HepG2 (cell line): Measurements from ENCODE around the gene ERBB4. TPM values are rescaled to one million over a fixed set of nuclear protein-coding genes. Genes with fewer than 3 reads are reported as not detected.

ENCODE experiments used
- ATAC-seq: fragments of 200-7000 bp; cut with Tn5 transposase; 3 replicates; pipeline ENCODE4 v1.9.1; 2020; ENCODE audit warnings: mild to moderate bottlenecking, moderate library complexity
- BruUV-seq: library from RNA; stranded (reverse); fragments of 400-500 nt; replicated peaks from 2 replicates; lab custom pipeline; 2021; lab: Mats Ljungman, UMichigan
- CTCF ChIA-PET: fragments of 300-600 bp; formaldehyde crosslinking; extraction: SDS; loops from one replicate; lab custom pipeline; 2021; ENCODE audit warnings: low total read pairs, inconsistent platforms, low intra/inter-chr PET ratio; lab: Yijun Ruan, JAX
- POLR2A ChIA-PET: fragments of 350-600 bp; sonication (Branson Sonifier 250); formaldehyde crosslinking; loops from one replicate; lab custom pipeline; 2020; ENCODE audit warnings: antibody characterized with exemption, inconsistent platforms; lab: Yijun Ruan, JAX
- DNase-seq: peaks from one replicate; pipeline ENCODE4 v3.0.0-alpha.2; 2015; ENCODE audit warnings: low spot score
- FAIRE-seq: peaks from 3 replicates; lab custom pipeline; 2011; peaks lifted over from hg19 to GRCh38; lab: Jason Lieb, UNC
- H2AFZ ChIP-seq: one replicate; pipeline ENCODE4 v1.6.1; 2011; ENCODE audit warnings: low read length, inconsistent platforms
- H3K27ac ChIP-seq: fragments of 300-600 bp; 3 replicates; pipeline ENCODE4 v1.8.0; 2011; ENCODE audit warnings: mixed run types, mild to moderate bottlenecking, mixed read lengths, low read length, inconsistent platforms; ENCODE audit not compliant: insufficient read depth; ENCODE audit errors: extremely low read length
- H3K27me3 ChIP-seq, 2 experiments: fragments of 200-600 bp in 1 of 2; 2 replicates in 1 of 2; 3 replicates in 1 of 2; pipeline versions ENCODE4 v1.6.0 to v1.8.0; 2011; ENCODE audit warnings: low read length in 2 of 2, mild to moderate bottlenecking in 2 of 2, moderate library complexity in 2 of 2, inconsistent platforms in 1 of 2; ENCODE audit not compliant: insufficient read depth in 2 of 2, control insufficient read depth in 1 of 2
- H3K36me3 ChIP-seq, 2 experiments: fragments of 200-600 bp in 1 of 2; replicated peaks in 1 of 2; 2 replicates in 1 of 2; 3 replicates in 1 of 2; pipeline versions ENCODE4 v1.5.1 to v1.8.0; 2011; ENCODE audit warnings: low read length in 2 of 2, inconsistent platforms in 1 of 2; ENCODE audit not compliant: insufficient read depth in 2 of 2, control insufficient read depth in 1 of 2
- H3K4me1 ChIP-seq: 2 replicates; pipeline ENCODE4 v1.5.1; 2012; ENCODE audit warnings: low read length, inconsistent platforms; ENCODE audit not compliant: insufficient read depth
- H3K4me2 ChIP-seq: 2 replicates; pipeline ENCODE4 v1.6.0; 2011; ENCODE audit warnings: low read depth, low read length, inconsistent platforms
- H3K4me3 ChIP-seq, 3 experiments: fragments of 200-600 bp in 1 of 3; sonication (generic), shearing (Covaris generic) in 1 of 3; replicated peaks in 1 of 3; 2 replicates each; pipeline ENCODE4 v1.5.1; 2011 to 2016; ENCODE audit warnings: low read length in 3 of 3, inconsistent platforms in 2 of 3, low read depth in 2 of 3, mild to moderate bottlenecking in 2 of 3, control low read depth in 1 of 3, mixed read lengths in 1 of 3; ENCODE audit not compliant: insufficient read depth in 1 of 3
- H3K79me2 ChIP-seq: one replicate; pipeline ENCODE4 v1.6.1; 2011; ENCODE audit warnings: low read length, inconsistent platforms; ENCODE audit not compliant: insufficient read depth
- H3K9ac ChIP-seq: 2 replicates; pipeline ENCODE4 v1.6.0; 2011; ENCODE audit warnings: mild to moderate bottlenecking, low read depth, low read length, inconsistent platforms; ENCODE audit not compliant: insufficient read depth
- H3K9me3 ChIP-seq: 2 replicates; pipeline ENCODE4 v1.5.1; 2012; ENCODE audit warnings: mild to moderate bottlenecking, low read length
- H4K20me1 ChIP-seq: 2 replicates; pipeline ENCODE4 v1.6.0; 2011; ENCODE audit warnings: inconsistent platforms, mild to moderate bottlenecking, low read length, moderate library complexity; ENCODE audit not compliant: insufficient read depth
- ARNT ChIP-seq: fragments of 450-650 bp; IDR thresholded peaks from 2 replicates; pipeline ENCODE4 v1.6.1; 2017
- ATF5 ChIP-seq: sonication (generic); formaldehyde crosslinking; IDR thresholded peaks from 2 replicates; pipeline ENCODE4 v1.4.0; 2020; ENCODE audit warnings: mild to moderate bottlenecking, low read depth, missing genetic modification reagents
- ATF6 ChIP-seq: sonication (generic); formaldehyde crosslinking; conservative IDR thresholded peaks from 2 replicates; pipeline ENCODE4 v1.4.0; 2020; ENCODE audit warnings: missing genetic modification reagents
- ATRX ChIP-seq: sonication (generic); formaldehyde crosslinking; IDR thresholded peaks from 2 replicates; pipeline ENCODE4 v1.4.0; 2020; ENCODE audit warnings: missing genetic modification reagents, borderline replicate concordance
- KMT2A ChIP-seq: sonication (generic); formaldehyde crosslinking; IDR thresholded peaks from 2 replicates; pipeline ENCODE4 v1.4.0; 2020; ENCODE audit warnings: missing genetic modification reagents
- NFYC ChIP-seq: IDR thresholded peaks from 2 replicates; pipeline ENCODE4 v1.6.1; 2016; ENCODE audit warnings: missing genetic modification reagents, missing compliant biosample characterization
- RFX5 ChIP-seq: IDR thresholded peaks from 2 replicates; pipeline ENCODE4 v1.6.1; 2011; ENCODE audit warnings: low read depth, low read length, improper control_type of control experiment
- SOX13 ChIP-seq, 3 experiments: fragments of 450-650 bp in 1 of 3; sonication (generic) in 1 of 3; formaldehyde crosslinking in 1 of 3; IDR thresholded peaks in 2 of 3; conservative IDR thresholded peaks in 1 of 3; 2 replicates each; pipeline versions ENCODE4 v1.5.0 to v1.6.1; 2016 to 2020; ENCODE audit warnings: antibody characterized with exemption in 1 of 3, mild to moderate bottlenecking in 1 of 3, missing compliant biosample characterization in 1 of 3, missing genetic modification reagents in 1 of 3, moderate library complexity in 1 of 3
- SPEN ChIP-seq: sonication (generic); formaldehyde crosslinking; IDR thresholded peaks from 2 replicates; pipeline ENCODE4 v1.5.1; 2020; ENCODE audit warnings: low read depth, mild to moderate bottlenecking, missing genetic modification reagents
- STAT5B ChIP-seq: sonication (generic); formaldehyde crosslinking; IDR thresholded peaks from 2 replicates; pipeline ENCODE4 v1.4.0; 2020; ENCODE audit warnings: missing genetic modification reagents
- TBX3 ChIP-seq: fragments of 450-650 bp; IDR thresholded peaks from 2 replicates; pipeline ENCODE4 v1.6.1; 2017; ENCODE audit warnings: antibody characterized with exemption, mild to moderate bottlenecking, inconsistent platforms, borderline replicate concordance
- YY1 ChIP-seq: IDR thresholded peaks from 2 replicates; pipeline ENCODE4 v1.6.1; 2011; ENCODE audit warnings: low read length, low read depth, moderate library complexity, mild to moderate bottlenecking; ENCODE audit not compliant: insufficient read depth, insufficient replicate concordance
- ZNF260 ChIP-seq: sonication (generic); formaldehyde crosslinking; IDR thresholded peaks from 2 replicates; pipeline ENCODE4 v1.4.0; 2020; ENCODE audit warnings: missing genetic modification reagents, low read depth, mild to moderate bottlenecking, borderline replicate concordance
- ZNF432 ChIP-seq: sonication (generic); formaldehyde crosslinking; IDR thresholded peaks from 2 replicates; pipeline ENCODE4 v1.5.0; 2020; ENCODE audit warnings: missing genetic modification reagents, mild to moderate bottlenecking, borderline replicate concordance
- WGBS: methylation state at CpG from one replicate; pipeline ENCODE4 v1.1.6; 2017; ENCODE audit warnings: low lambda C conversion rate; 5-methylcytosine and 5-hydroxymethylcytosine counted together
- in situ Hi-C: cut with HindIII; loops from 2 replicates; pipeline ENCODE4 v1.10.0; 2017; ENCODE audit warnings: low pct_unique_long_range_greater_than_20kb; ENCODE audit not compliant: extremely low pct_ligation_motif_present
- intact Hi-C: fragments of 100-400 bp; cut with micrococcal nuclease; formaldehyde crosslinking; loops from one replicate; pipeline ENCODE4 v1.10.0; 2022; ENCODE audit not compliant: unreplicated experiment
- polyA plus RNA-seq, 8 experiments: library from polyadenylated mRNA; depleted of rRNA in 3 of 8; stranded (reverse) in 7 of 8; unstranded in 1 of 8; fragments of >200 nt; fragmentation: Illumina TruSeq in 4 of 8; extraction: Trizol in 4 of 8; gene quantifications; 2 replicates each; pipeline versions ENCODE4 v1.2.1 to v1.2.3, GENCODE V29; 2011 to 2016; ENCODE audit warnings: low read depth in 4 of 8, missing spikeins in 1 of 8, mixed read lengths in 1 of 8; ENCODE audit not compliant: insufficient read depth in 1 of 8
- total RNA-seq, 5 experiments: library from RNA; depleted of rRNA; stranded (reverse); fragments of >200 nt; fragmentation: Illumina TruSeq; extraction: Trizol; gene quantifications; 2 replicates each; pipeline ENCODE4 v1.2.3, GENCODE V29; 2016; ENCODE audit warnings: low read depth in 1 of 5
- TF ChIP-seq, protein P1 (sequence below): sonication (generic); formaldehyde crosslinking; IDR thresholded peaks from 2 replicates; pipeline ENCODE4 v1.4.0; 2020; ENCODE audit warnings: mild to moderate bottlenecking, missing genetic modification reagents
- TF ChIP-seq, protein P2 (sequence below): sonication (generic); formaldehyde crosslinking; IDR thresholded peaks from 2 replicates; pipeline ENCODE4 v1.8.0; 2022; ENCODE audit warnings: mild to moderate bottlenecking, missing genetic modification reagents; ENCODE audit not compliant: insufficient replicate concordance

ERBB4 gene
- total and polyA plus RNA-seq, 2 of the 13 experiments (the other 11 are each of a cell fraction or from before 2014, with no cell fraction given): not detected

DNA sequence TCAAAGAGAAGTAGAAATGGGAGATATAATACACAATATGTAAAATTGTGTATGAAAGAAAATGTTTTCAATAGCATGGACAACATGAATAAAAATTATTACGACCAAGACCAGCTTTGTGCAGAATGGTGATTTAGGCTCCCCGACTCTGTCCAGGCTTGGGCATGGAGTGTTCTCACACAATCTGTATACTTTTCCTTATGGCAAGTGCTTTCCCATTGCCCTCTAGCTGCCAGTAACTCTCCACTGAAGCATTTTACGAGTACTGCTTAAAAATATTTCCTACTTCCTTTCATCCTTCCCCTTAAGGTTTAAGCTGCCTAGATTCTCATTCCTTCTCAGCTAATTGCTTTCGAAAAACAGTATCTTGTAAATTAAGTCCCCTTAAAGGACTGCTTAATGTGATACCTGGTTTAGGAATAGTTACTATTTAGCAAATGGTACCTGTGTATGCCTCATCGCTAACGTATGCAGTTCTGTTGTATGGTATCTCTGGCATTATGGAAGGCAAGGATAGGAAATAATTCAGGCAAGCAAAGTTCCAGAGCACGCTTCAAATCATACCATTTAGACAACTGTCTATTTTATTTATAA is 714.6 kb downstream of the ERBB4 start:
- ATAC-seq: no peak
- no peaks in the 10 kb centered on the region for H3K79me2 ChIP-seq
- no peaks in the 10 kb centered on the region for H3K36me3 ChIP-seq
- H3K9ac ChIP-seq: no peak overlapping the region
- FAIRE-seq: no peak
- peak overlapping the region; percentile 48 for H2AFZ ChIP-seq
- in situ Hi-C loops (no loop called here), intact Hi-C loops (no loop called here)
- no peak overlapping the region for H3K4me2 ChIP-seq
- no TSS peak for BruUV-seq
- no peaks in the 10 kb centered on the region for H3K9me3 ChIP-seq
- ChIA-PET CTCF (no interaction called here), POLR2A (no interaction called here)
- no peak for DNase-seq
- H3K27me3 ChIP-seq: no peaks in the 10 kb centered on the region
- H4K20me1 ChIP-seq: no peaks in the 10 kb centered on the region
- TF ChIP-seq KMT2A (CRISPR knock-in tag) (no peak), NFYC (no peak), SOX13 (IDR thresholded peaks at IDR 0.05) (no peak), SOX13 (CRISPR knock-in tag; conservative IDR thresholded peaks at IDR 0.05 in 1 of 2, IDR thresholded peaks at IDR 0.05 in 1 of 2) (no peak), ATF6 (CRISPR knock-in tag) (no peak), ATF5 (no peak), STAT5B (CRISPR knock-in tag) (no peak), TBX3 (no peak), SPEN (CRISPR knock-in tag) (no peak), RFX5 (no peak), YY1 (no peak), ZNF432 (CRISPR knock-in tag) (no peak), ATRX (no peak), ZNF260 (CRISPR knock-in tag) (no peak), ARNT (no peak)
- TF ChIP-seq, protein P1, sequence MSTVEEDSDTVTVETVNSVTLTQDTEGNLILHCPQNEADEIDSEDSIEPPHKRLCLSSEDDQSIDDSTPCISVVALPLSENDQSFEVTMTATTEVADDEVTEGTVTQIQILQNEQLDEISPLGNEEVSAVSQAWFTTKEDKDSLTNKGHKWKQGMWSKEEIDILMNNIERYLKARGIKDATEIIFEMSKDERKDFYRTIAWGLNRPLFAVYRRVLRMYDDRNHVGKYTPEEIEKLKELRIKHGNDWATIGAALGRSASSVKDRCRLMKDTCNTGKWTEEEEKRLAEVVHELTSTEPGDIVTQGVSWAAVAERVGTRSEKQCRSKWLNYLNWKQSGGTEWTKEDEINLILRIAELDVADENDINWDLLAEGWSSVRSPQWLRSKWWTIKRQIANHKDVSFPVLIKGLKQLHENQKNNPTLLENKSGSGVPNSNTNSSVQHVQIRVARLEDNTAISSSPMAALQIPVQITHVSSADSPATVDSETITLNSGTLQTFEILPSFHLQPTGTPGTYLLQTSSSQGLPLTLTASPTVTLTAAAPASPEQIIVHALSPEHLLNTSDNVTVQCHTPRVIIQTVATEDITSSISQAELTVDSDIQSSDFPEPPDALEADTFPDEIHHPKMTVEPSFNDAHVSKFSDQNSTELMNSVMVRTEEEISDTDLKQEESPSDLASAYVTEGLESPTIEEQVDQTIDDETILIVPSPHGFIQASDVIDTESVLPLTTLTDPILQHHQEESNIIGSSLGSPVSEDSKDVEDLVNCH (CRISPR knock-in tag): no peak
- TF ChIP-seq, protein P2, sequence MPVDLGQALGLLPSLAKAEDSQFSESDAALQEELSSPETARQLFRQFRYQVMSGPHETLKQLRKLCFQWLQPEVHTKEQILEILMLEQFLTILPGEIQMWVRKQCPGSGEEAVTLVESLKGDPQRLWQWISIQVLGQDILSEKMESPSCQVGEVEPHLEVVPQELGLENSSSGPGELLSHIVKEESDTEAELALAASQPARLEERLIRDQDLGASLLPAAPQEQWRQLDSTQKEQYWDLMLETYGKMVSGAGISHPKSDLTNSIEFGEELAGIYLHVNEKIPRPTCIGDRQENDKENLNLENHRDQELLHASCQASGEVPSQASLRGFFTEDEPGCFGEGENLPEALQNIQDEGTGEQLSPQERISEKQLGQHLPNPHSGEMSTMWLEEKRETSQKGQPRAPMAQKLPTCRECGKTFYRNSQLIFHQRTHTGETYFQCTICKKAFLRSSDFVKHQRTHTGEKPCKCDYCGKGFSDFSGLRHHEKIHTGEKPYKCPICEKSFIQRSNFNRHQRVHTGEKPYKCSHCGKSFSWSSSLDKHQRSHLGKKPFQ (CRISPR knock-in tag): no peak
- 8% methylated on average over 7 of the region's 7 CpGs for WGBS
- H3K4me1 ChIP-seq: no peaks in the 10 kb centered on the region
- no peak overlapping the region for H3K4me3 ChIP-seq
- no peak overlapping the region for H3K27ac ChIP-seq
